Keratinocyte (primary cell): ENCODE data around the gene RGS6. TPM values are rescaled to one million over a fixed set of nuclear protein-coding genes. Genes with fewer than 3 reads are reported as not detected.

ENCODE experiments used
- DNase-seq: peaks from one replicate; pipeline ENCODE4 v3.0.0-alpha.2; 2011; ENCODE audit warnings: low read depth, missing footprints, low spot score
- FAIRE-seq: peaks from 2 replicates; lab custom pipeline; 2011; peaks lifted over from hg19 to GRCh38; lab: Jason Lieb, UNC
- H2AFZ ChIP-seq: 2 replicates; pipeline ENCODE4 v1.6.0; 2012; ENCODE audit warnings: low read length, control low read depth, inconsistent platforms; ENCODE audit not compliant: control insufficient read depth
- H3K27ac ChIP-seq: 2 replicates; pipeline ENCODE4 v1.5.1; 2011; ENCODE audit warnings: low read length; ENCODE audit not compliant: control insufficient read depth, insufficient read depth
- H3K27me3 ChIP-seq: 3 replicates; pipeline ENCODE4 v1.6.0; 2011; ENCODE audit warnings: low read length; ENCODE audit not compliant: control insufficient read depth, insufficient read depth; ENCODE audit errors: extremely low read depth
- H3K36me3 ChIP-seq, 2 experiments: 2 replicates in 1 of 2; 3 replicates in 1 of 2; pipeline ENCODE4 v1.5.1; 2011; ENCODE audit warnings: low read length in 2 of 2, mild to moderate bottlenecking in 1 of 2; ENCODE audit not compliant: control insufficient read depth in 2 of 2, insufficient read depth in 2 of 2; ENCODE audit errors: extremely low read depth in 1 of 2
- H3K4me1 ChIP-seq: 3 replicates; pipeline ENCODE4 v1.5.1; 2011; ENCODE audit warnings: low read length; ENCODE audit not compliant: control insufficient read depth, insufficient read depth; ENCODE audit errors: extremely low read depth
- H3K4me2 ChIP-seq: 3 replicates; pipeline ENCODE4 v1.6.0; 2011; ENCODE audit warnings: low read depth, low read length; ENCODE audit not compliant: control insufficient read depth, insufficient read depth; ENCODE audit errors: extremely low read depth
- H3K4me3 ChIP-seq, 3 experiments: fragments of 200-600 bp in 1 of 3; sonication (generic) in 1 of 3; 2 replicates in 2 of 3; 3 replicates in 1 of 3; pipeline ENCODE4 v1.5.1; 2011 to 2016; ENCODE audit warnings: low read length in 3 of 3, mild to moderate bottlenecking in 3 of 3, control low read depth in 2 of 3, inconsistent platforms in 1 of 3, low read depth in 1 of 3, mixed read lengths in 1 of 3, mixed run types in 1 of 3, moderate library complexity in 1 of 3; ENCODE audit not compliant: control insufficient read depth in 2 of 3, insufficient read depth in 2 of 3; ENCODE audit errors: extremely low read depth in 1 of 3
- H3K79me2 ChIP-seq: 2 replicates; pipeline ENCODE4 v1.6.0; 2012; ENCODE audit warnings: low read length; ENCODE audit not compliant: control insufficient read depth, insufficient read depth
- H3K9ac ChIP-seq: 3 replicates; pipeline ENCODE4 v1.6.0; 2011; ENCODE audit warnings: low read length; ENCODE audit not compliant: control insufficient read depth, insufficient read depth; ENCODE audit errors: extremely low read depth
- H3K9me1 ChIP-seq: 3 replicates; pipeline ENCODE4 v1.6.0; 2011; ENCODE audit warnings: low read length; ENCODE audit not compliant: control insufficient read depth, insufficient read depth; ENCODE audit errors: extremely low read depth
- H3K9me3 ChIP-seq: 2 replicates; pipeline ENCODE4 v1.5.1; 2012; ENCODE audit warnings: low read depth, low read length; ENCODE audit not compliant: control insufficient read depth
- H4K20me1 ChIP-seq: 3 replicates; pipeline ENCODE4 v1.6.0; 2011; ENCODE audit warnings: low read length; ENCODE audit not compliant: control insufficient read depth, insufficient read depth; ENCODE audit errors: extremely low read depth
- CTCF ChIP-seq, 3 experiments: IDR thresholded peaks in 1 of 3; conservative IDR thresholded peaks in 1 of 3; optimal IDR thresholded peaks in 1 of 3; 2 replicates in 2 of 3; 3 replicates in 1 of 3; pipeline versions ENCODE3 to v1.5.1; 2011; ENCODE audit warnings: low read length in 3 of 3, mild to moderate bottlenecking in 3 of 3, moderate library complexity in 2 of 3, control low read depth in 1 of 3, inconsistent platforms in 1 of 3; ENCODE audit not compliant: insufficient read depth in 2 of 3; ENCODE audit errors: extremely low read depth in 1 of 3
- EZH2 ChIP-seq: IDR thresholded peaks from one replicate; pipeline ENCODE4 v1.6.1; 2012; ENCODE audit warnings: inconsistent platforms, mild to moderate bottlenecking, low read length, moderate library complexity
- dilution Hi-C: fragments of 300-500 bp; cut with MboI; formaldehyde crosslinking; loops from one replicate; pipeline ENCODE4 v1.7.0; 2020; ENCODE audit warnings: low sequenced_read_pairs; ENCODE audit not compliant: extremely low pct_ligation_motif_present
- polyA plus RNA-seq, 5 experiments: library from polyadenylated mRNA; depleted of rRNA in 3 of 5; stranded (reverse) in 3 of 5; stranded (forward) in 1 of 5; unstranded in 1 of 5; fragments of >200 nt; gene quantifications; 1 replicate in 1 of 5; 2 replicates in 3 of 5; 3 replicates in 1 of 5; pipeline versions ENCODE4 v1.2.1 to v1.2.3, GENCODE V29; 2011 to 2012; ENCODE audit warnings: missing spikeins in 2 of 5, low read depth in 1 of 5, low replicate concordance in 1 of 5

Gene RGS6
- polyA plus RNA-seq, 1 donor (not counting 4 experiments of a cell fraction or from before 2014, with no cell fraction given), result not detected

GRCh38 chr14:72433511-72433910 lies 501.3 kb downstream of the RGS6 start:
- Histone ChIP-seq H3K9me3 (no peaks in the 10 kb centered on the region), H3K36me3 (no peaks in the 10 kb centered on the region), H3K4me1 (no peaks in the 10 kb centered on the region), H2AFZ (no peak overlapping the region), H4K20me1 (no peaks in the 10 kb centered on the region), H3K9ac (no peak overlapping the region), H3K27ac (no peak overlapping the region), H3K79me2 (no peaks in the 10 kb centered on the region), H3K27me3 (no peaks in the 10 kb centered on the region), H3K4me2 (no peak overlapping the region), H3K9me1 (no peaks in the 10 kb centered on the region), H3K4me3 (no peak overlapping the region)
- FAIRE-seq, result no peak
- DNase-seq, result no peak
- dilution Hi-C loops, result no loop called here
- no peak for TF ChIP-seq CTCF (optimal IDR thresholded peaks at IDR 0.05 in 1 of 3, IDR thresholded peaks at IDR 0.05 in 1 of 3, conservative IDR thresholded peaks at IDR 0.05 in 1 of 3; ENCODE audit: extremely low read depth in 1 of 3, insufficient read depth in 2 of 3, low read length in 3 of 3)
- no peak for TF ChIP-seq EZH2

- Histone ChIP-seq H3K9me1 (no peaks in the 10 kb centered on the region), H3K4me3 (no peak overlapping the region), H3K9me3 (no peaks in the 10 kb centered on the region), H3K4me2 (no peak overlapping the region), H3K27ac (no peak overlapping the region), H3K79me2 (no peaks in the 10 kb centered on the region), H4K20me1 (no peaks in the 10 kb centered on the region), H3K4me1 (no peaks in the 10 kb centered on the region), H3K9ac (no peak overlapping the region), H3K36me3 (no peaks in the 10 kb centered on the region), H2AFZ (no peak overlapping the region), H3K27me3 (no peaks in the 10 kb centered on the region)
- dilution Hi-C loops, result no loop called here
- no peak for FAIRE-seq
- no peak for TF ChIP-seq EZH2
- no peak for TF ChIP-seq CTCF (optimal IDR thresholded peaks at IDR 0.05 in 1 of 3, IDR thresholded peaks at IDR 0.05 in 1 of 3, conservative IDR thresholded peaks at IDR 0.05 in 1 of 3; ENCODE audit: extremely low read depth in 1 of 3, insufficient read depth in 2 of 3, low read length in 3 of 3)
- no peak for DNase-seq
Observed at GRCh38 chr14:72434856-72435255, 502.6 kb downstream of the RGS6 start.
